HTERT RPE-1 (cell line): ENCODE results near the gene CPT2.

Source experiments
- in situ Hi-C: fragments of 300-500 bp; cut with MboI; formaldehyde crosslinking; loops from 4 replicates; pipeline ENCODE4 v1.14.3; 2020; ENCODE audit warnings: low sequenced_read_pairs

Gene CPT2

DNA sequence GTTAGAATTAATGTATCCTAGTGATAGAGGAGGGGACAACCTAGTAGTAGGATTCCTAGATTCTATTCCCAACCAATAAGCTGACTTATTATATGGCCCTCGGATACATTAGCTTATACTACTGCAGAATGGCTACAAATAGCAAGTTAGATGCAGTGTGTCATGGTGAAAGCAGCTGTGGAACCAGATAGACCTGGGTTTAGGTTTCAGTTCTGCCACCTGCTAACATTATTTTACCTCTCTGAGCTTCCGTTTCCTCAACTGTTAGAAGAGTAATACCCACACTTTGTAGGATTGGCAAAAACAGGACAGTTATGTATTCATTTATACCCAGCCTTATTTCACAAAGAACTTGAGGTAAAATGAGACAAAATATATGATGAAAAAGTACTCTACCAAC is 63.3 kb downstream of the CPT2 start:
- in situ Hi-C loops, result no loop called here

DNA sequence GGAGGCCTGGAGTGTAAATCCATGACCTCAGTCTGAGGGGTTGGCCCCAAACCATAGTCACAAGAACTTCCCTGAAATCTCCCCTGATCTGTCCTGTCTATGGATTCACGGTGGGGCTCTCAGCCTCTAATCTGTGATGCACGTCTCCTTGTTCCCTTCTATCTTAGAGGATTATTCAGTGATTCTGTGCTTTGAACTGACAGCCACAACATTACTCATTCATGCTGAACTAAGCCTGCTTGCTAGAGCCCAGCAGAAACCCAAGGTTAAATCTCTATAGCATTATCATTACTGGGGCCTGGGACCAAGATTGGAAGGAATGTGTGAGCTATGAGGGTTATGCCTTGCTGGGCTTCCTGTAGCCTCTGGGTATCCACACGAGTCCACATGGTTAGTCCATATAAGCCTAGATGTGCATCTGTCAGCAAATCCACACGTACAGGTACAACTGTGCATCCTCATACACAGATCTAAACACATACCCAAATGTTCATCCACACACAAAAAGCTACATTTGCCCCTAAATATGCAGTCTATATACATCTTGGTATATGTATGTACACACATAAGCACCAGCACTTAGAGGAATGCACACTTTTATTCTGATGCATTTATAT is 64.1 kb downstream of the CPT2 start:
- in situ Hi-C loops, result no loop called here

DNA sequence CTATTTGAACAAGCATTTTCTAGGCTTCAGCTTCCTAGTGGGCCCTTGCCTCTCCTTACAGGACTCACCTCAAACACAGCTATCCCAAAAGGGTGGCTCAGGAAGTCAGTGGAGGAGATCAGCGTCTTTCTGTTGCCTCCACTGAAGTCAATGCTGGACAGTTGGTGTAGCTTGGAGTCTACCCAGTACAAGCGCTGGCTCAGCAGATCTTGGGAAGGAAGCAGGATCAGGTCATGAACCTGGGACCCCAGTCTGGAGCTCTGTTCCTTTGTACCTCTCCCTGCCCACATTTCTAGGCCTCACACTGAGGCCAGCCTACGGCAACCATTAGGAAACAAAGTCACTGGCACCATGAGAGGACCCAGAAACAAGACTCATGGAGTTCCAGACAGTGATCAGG is 65.4 kb downstream of the CPT2 start:
- in situ Hi-C loops, result no loop called here
